Lung (tissue), 13 donors: ENCODE measurements around the gene RABIF. TPM values are rescaled to one million over a fixed set of nuclear protein-coding genes. Genes with fewer than 3 reads are reported as not detected.
"Not testable (repeated sequence)": the region's sequence is repeated elsewhere in the genome, so short reads cannot be mapped to it uniquely, and the experiment has no call there.

ENCODE experiments used
- ATAC-seq: fragments of 200-7000 bp; cut with Tn5 transposase; one replicate; pipeline ENCODE4 v1.9.1; 2020; ENCODE audit warnings: moderate number of reproducible peaks; ENCODE audit not compliant: insufficient read depth, low FRiP score
- DNase-seq, 3 donors: peaks; one replicate each; pipeline ENCODE4 v3.0.0-alpha.2; 2013 to 2017
- H3K27ac ChIP-seq, 2 donors: one replicate each; pipeline ENCODE4 v1.5.1; 2013; ENCODE audit warnings: mild to moderate bottlenecking in 2 of 2, moderate library complexity in 2 of 2, control low read depth in 1 of 2, inconsistent platforms in 1 of 2, low read depth in 1 of 2, low read length in 1 of 2
- H3K27me3 ChIP-seq, 3 donors: one replicate each; pipeline ENCODE4 v1.5.1; 2013; ENCODE audit warnings: low read length in 2 of 3; ENCODE audit not compliant: control insufficient read depth in 3 of 3, insufficient read depth in 3 of 3
- H3K36me3 ChIP-seq, 4 donors: one replicate each; pipeline ENCODE4 v1.5.1; 2013; ENCODE audit warnings: low read length in 4 of 4, mild to moderate bottlenecking in 1 of 4, moderate library complexity in 1 of 4; ENCODE audit not compliant: control insufficient read depth in 4 of 4, insufficient read depth in 4 of 4
- H3K4me1 ChIP-seq, 5 donors: one replicate each; pipeline ENCODE4 v1.5.1; 2013; ENCODE audit warnings: low read length in 5 of 5, mild to moderate bottlenecking in 2 of 5, moderate library complexity in 1 of 5; ENCODE audit not compliant: control insufficient read depth in 5 of 5, insufficient read depth in 5 of 5
- H3K4me3 ChIP-seq: one replicate; pipeline ENCODE4 v1.5.1; 2013; ENCODE audit warnings: mild to moderate bottlenecking, control low read depth, moderate library complexity
- H3K9ac ChIP-seq, 2 donors: one replicate each; pipeline ENCODE4 v1.5.1; 2013; ENCODE audit warnings: low read length in 2 of 2, control low read depth in 1 of 2; ENCODE audit not compliant: insufficient read depth in 1 of 2
- H3K9me3 ChIP-seq, 4 donors: one replicate each; pipeline ENCODE4 v1.5.1; 2013; ENCODE audit warnings: low read length in 3 of 4, mild to moderate bottlenecking in 1 of 4, moderate library complexity in 1 of 4; ENCODE audit not compliant: control insufficient read depth in 4 of 4, insufficient read depth in 3 of 4
- CTCF ChIP-seq: IDR thresholded peaks from 2 replicates; pipeline ENCODE4 v1.5.1; 2012; ENCODE audit warnings: mild to moderate bottlenecking; ENCODE audit errors: control extremely low read depth, extremely low read depth
- WGBS, 2 donors: extraction: QIAGEN DNeasy Blood & Tissue Kit; methylation state at CpG; one replicate each; pipeline ENCODE4 v1.1.7; 2013; 5-methylcytosine and 5-hydroxymethylcytosine counted together
- polyA plus RNA-seq, 2 donors: library from polyadenylated mRNA; stranded (reverse); fragments of 200-250 nt; gene quantifications; one replicate each; pipeline ENCODE4 v1.2.1, GENCODE V29; 2013
- small RNA-seq: library from RNA; depleted of rRNA; stranded (forward); fragments of <200 nt; gene quantifications from one replicate; pipeline ENCODE3, GENCODE V24; 2014; ENCODE audit warnings: low replicate concordance
- total RNA-seq, 2 donors: library from RNA; depleted of rRNA in 1 of 2; stranded (reverse); fragments of >200 nt in 1 of 2; gene quantifications; one replicate each; pipeline ENCODE4 v1.2.1, GENCODE V29; 2014 to 2021
- donor health status: control.
- donor health status: control.
- donor health status: Bipolar disorder and iron deficiency.
- donor health status: healthy.
- donor health status: DM: yes; HTN: yes; CAD: no.

RABIF gene
- total and polyA plus RNA-seq, 4 donors, result 6.2 to 10.3 (median 8.2) TPM

GRCh38 chr1:202835548-202836072, 53.3 kb downstream of the RABIF start:
- no peaks in the 10 kb centered on the region for H3K36me3 ChIP-seq
- no peaks in the 10 kb centered on the region for H3K4me1 ChIP-seq
- WGBS, 2 donors, result 31 to 47% methylated on average over 2 to 3 of the region's 3 CpGs
- H3K9ac ChIP-seq, result no peak overlapping the region
- no peaks in the 10 kb centered on the region for H3K27me3 ChIP-seq
- no peak overlapping the region for H3K4me3 ChIP-seq
- no peak for TF ChIP-seq CTCF
- H3K9me3 ChIP-seq, result no peaks in the 10 kb centered on the region
- no peak for DNase-seq
- H3K27ac ChIP-seq, result no peak overlapping the region
- no peak for ATAC-seq

GRCh38 chr1:202834771-202835547, 54.0 kb downstream of the RABIF start:
- no peak overlapping the region for H3K27ac ChIP-seq
- no peaks in the 10 kb centered on the region for H3K4me1 ChIP-seq
- 80 to 84% methylated on average over 10 of the region's 10 CpGs for WGBS, 2 donors
- H3K9me3 ChIP-seq, result no peaks in the 10 kb centered on the region
- no peaks in the 10 kb centered on the region for H3K36me3 ChIP-seq
- no peak for DNase-seq
- H3K27me3 ChIP-seq, result no peaks in the 10 kb centered on the region
- no peak for ATAC-seq
- H3K9ac ChIP-seq, result no peak overlapping the region
- no peak overlapping the region for H3K4me3 ChIP-seq
- TF ChIP-seq CTCF, result no peak

- Histone ChIP-seq H3K27me3 (no peaks in the 10 kb centered on the region), H3K36me3 (no peaks in the 10 kb centered on the region), H3K27ac (no peak overlapping the region), H3K4me3 (no peak overlapping the region), H3K9me3 (no peaks in the 10 kb centered on the region), H3K4me1 (no peaks in the 10 kb centered on the region), H3K9ac (no peak overlapping the region)
- ATAC-seq, result no peak
- no peak for TF ChIP-seq CTCF
- 60 to 74% methylated on average over 3 of the region's 3 CpGs for WGBS, 2 donors
- no peak for DNase-seq
Observed at GRCh38 chr1:202831906-202832305, 57.0 kb downstream of the RABIF start.

GRCh38 chr1:202829223-202829622, 59.7 kb downstream of the RABIF start:
- H3K9ac ChIP-seq, H3K9me3 ChIP-seq, H3K27ac ChIP-seq, DNase-seq, ATAC-seq, H3K4me1 ChIP-seq, H3K36me3 ChIP-seq, H3K27me3 ChIP-seq, H3K4me3 ChIP-seq: not testable (repeated sequence)
- WGBS, 2 donors, result 95 to 96% methylated on average over 9 of the region's 9 CpGs

Small RNA genes lying within 50 kb of the gene (small RNA-seq; reads per million reads assigned to genes)
- not detected for gene RF00019

Other genes with a start within 250 kb of the RABIF start
- gene SYT2, start 178.7 kb downstream of the RABIF start, total RNA-seq, result under 1 TPM; 0.03 to 0.23 TPM
- gene SYT2, start 178.7 kb downstream of the RABIF start, polyA plus RNA-seq, result under 1 TPM; 0.01 to 0.02 TPM
- 100 to 1,000 TPM in 1 of 2 donors, 10 to 100 TPM in 1; 51.1 to 247 TPM for gene KDM5B, start 80.7 kb downstream of the RABIF start, total RNA-seq
- 10 to 100 TPM; 11.2 to 12.1 TPM for gene KDM5B, start 80.7 kb downstream of the RABIF start, polyA plus RNA-seq
- gene PCAT6, start 78.2 kb downstream of the RABIF start, total RNA-seq, result 1 to 10 TPM in 1 of 2 donors, not detected in 1; 1.3 TPM
- gene PCAT6, start 78.2 kb downstream of the RABIF start, polyA plus RNA-seq, result 1 to 10 TPM in 1 of 2 donors, under 1 TPM in 1; 0.84 to 1.8 TPM
- gene KLHL12, start 38.1 kb upstream of the RABIF start, total RNA-seq, result 10 to 100 TPM; 24.6 to 25.6 TPM
- 10 to 100 TPM; 12.4 to 20.4 TPM for gene KLHL12, start 38.1 kb upstream of the RABIF start, polyA plus RNA-seq
- 100 to 1,000 TPM in 1 of 2 donors, 10 to 100 TPM in 1; 96.5 to 119 TPM for gene ADIPOR1, start 69.2 kb upstream of the RABIF start, total RNA-seq
- gene ADIPOR1, start 69.2 kb upstream of the RABIF start, polyA plus RNA-seq, result 100 to 1,000 TPM in 1 of 2 donors, 10 to 100 TPM in 1; 95.2 to 125 TPM
- gene CYB5R1, start 78.1 kb upstream of the RABIF start, total RNA-seq, result 10 to 100 TPM; 47.3 to 77.9 TPM
- gene CYB5R1, start 78.1 kb upstream of the RABIF start, polyA plus RNA-seq, result 10 to 100 TPM; 45.9 to 67.5 TPM
- 10 to 100 TPM; 55.5 to 63.9 TPM for gene TMEM183A, start 118.2 kb upstream of the RABIF start, total RNA-seq
- 10 to 100 TPM; 29.4 to 47.9 TPM for gene TMEM183A, start 118.2 kb upstream of the RABIF start, polyA plus RNA-seq
- gene PPFIA4, start 137.3 kb upstream of the RABIF start, total RNA-seq, result 1 to 10 TPM; 1.3 to 5.1 TPM
- gene PPFIA4, start 137.3 kb upstream of the RABIF start, polyA plus RNA-seq, result under 1 TPM; 0.30 to 0.64 TPM
- gene MYOG, start 196.9 kb upstream of the RABIF start, total RNA-seq, result not detected
- not detected for gene MYOG, start 196.9 kb upstream of the RABIF start, polyA plus RNA-seq
- 1 to 10 TPM in 1 of 2 donors, under 1 TPM in 1; 0.57 to 2.3 TPM for gene ADORA1, start 238.6 kb upstream of the RABIF start, total RNA-seq
- under 1 TPM; 0.77 to 0.81 TPM for gene ADORA1, start 238.6 kb upstream of the RABIF start, polyA plus RNA-seq